Measurements from ENCODE around the gene HHIPL1.

DNA sequence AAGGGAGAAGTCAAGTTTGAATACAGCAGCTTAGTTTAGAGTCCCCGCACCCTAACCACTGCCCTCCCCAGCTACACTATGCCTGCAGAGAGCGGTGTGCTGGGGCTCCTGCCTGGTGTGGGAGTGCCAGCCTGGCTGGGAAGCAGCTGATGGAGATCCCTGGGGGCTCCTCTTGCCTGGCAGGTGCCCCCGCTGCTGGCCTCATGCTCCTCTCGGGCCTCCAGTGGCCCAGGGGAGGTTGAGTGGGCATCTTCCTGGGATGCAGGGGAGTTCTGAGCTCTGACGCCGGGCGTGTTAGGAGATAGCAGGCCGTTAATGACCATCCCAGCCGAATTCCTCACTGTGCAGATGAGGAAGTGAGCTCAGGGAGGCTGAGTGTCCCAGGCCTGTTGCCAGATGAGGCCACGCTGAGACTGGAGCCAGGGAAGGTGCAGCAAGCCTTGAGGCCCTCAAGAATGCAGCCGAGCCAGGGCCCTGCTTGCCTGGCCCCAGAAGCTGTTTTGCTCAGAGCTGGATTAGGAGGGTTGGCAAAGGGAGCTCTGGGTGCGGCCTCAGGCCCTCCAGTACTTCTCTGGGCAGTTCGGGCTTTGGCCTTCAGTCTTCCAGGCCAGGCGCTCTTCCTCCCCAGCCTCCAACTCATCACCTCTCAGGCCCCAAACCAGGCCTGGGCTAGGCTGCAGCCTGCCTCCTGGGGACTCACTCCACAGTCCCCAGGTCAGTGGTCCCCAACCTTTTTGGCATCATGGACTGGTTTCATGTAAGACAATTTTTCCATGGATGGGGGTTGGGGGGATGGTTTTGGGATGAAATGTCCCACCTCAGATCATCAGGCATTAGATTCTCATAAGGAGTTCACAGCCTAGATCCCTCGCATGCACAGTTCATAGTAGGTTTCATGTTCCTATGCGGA lies 32.6 kb downstream of the HHIPL1 start:
- TF ChIP-seq POLR2A (IDR thresholded peaks at IDR 0.05): no peak
- TF ChIP-seq, protein P1, sequence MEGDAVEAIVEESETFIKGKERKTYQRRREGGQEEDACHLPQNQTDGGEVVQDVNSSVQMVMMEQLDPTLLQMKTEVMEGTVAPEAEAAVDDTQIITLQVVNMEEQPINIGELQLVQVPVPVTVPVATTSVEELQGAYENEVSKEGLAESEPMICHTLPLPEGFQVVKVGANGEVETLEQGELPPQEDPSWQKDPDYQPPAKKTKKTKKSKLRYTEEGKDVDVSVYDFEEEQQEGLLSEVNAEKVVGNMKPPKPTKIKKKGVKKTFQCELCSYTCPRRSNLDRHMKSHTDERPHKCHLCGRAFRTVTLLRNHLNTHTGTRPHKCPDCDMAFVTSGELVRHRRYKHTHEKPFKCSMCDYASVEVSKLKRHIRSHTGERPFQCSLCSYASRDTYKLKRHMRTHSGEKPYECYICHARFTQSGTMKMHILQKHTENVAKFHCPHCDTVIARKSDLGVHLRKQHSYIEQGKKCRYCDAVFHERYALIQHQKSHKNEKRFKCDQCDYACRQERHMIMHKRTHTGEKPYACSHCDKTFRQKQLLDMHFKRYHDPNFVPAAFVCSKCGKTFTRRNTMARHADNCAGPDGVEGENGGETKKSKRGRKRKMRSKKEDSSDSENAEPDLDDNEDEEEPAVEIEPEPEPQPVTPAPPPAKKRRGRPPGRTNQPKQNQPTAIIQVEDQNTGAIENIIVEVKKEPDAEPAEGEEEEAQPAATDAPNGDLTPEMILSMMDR (IDR thresholded peaks at IDR 0.05): no peak
